WTC11 (cell line): ENCODE results near the gene IGLL5.
A peak's percentile ranks its signal among the peaks of the same experiment; 100 is the strongest.

Experiments
- CTCF ChIP-seq: fragments of 200-600 bp; IDR thresholded peaks from 2 replicates; pipeline ENCODE4 v1.8.0; 2022; ENCODE audit warnings: antibody characterized with exemption
- ETV6 ChIP-seq: sonication (generic); formaldehyde crosslinking; IDR thresholded peaks from 2 replicates; pipeline ENCODE4 v1.8.1; 2022; ENCODE audit warnings: mild to moderate bottlenecking, missing genetic modification reagents
- SOX15 ChIP-seq: fragments of 250-450 bp; sonication (Bioruptor Pico); IDR thresholded peaks from 2 replicates; pipeline ENCODE4 v1.9.0; 2021; ENCODE audit warnings: mild to moderate bottlenecking
- ZNF121 ChIP-seq: sonication (generic); formaldehyde crosslinking; IDR thresholded peaks from 2 replicates; pipeline ENCODE4 v1.8.0; 2023; ENCODE audit warnings: missing genetic modification reagents
- ZNF671 ChIP-seq: fragments of 250-450 bp; sonication (Bioruptor Pico); IDR thresholded peaks from 2 replicates; pipeline ENCODE4 v1.8.0; 2021; ENCODE audit warnings: mild to moderate bottlenecking

- TF ChIP-seq SOX15 (CRISPR knock-in tag) = no peak
- TF ChIP-seq ZNF121 (CRISPR knock-in tag) = no peak
- TF ChIP-seq ZNF671 (CRISPR knock-in tag) = no peak
- no peak for TF ChIP-seq ETV6 (CRISPR knock-in tag)
- TF ChIP-seq CTCF = peak; percentile 46; the same call in 1 of the 2 replicates
Observed at GRCh38 chr22:22855617-22856308, 31.9 kb upstream of the IGLL5 start.
